ENCODE data around the gene METTL22.
A peak's percentile ranks its signal among the peaks of the same experiment; 100 is the strongest.

The METTL22 gene

GRCh38 chr16:8621222-8621571, 301 bp upstream of the METTL22 start:
- in situ Hi-C loops (cut with MboI; ENCODE audit: low sequenced_read_pairs, unreplicated experiment) = no loop called here
- TF ChIP-seq CTCF (IDR thresholded peaks at IDR 0.05; ENCODE audit: borderline replicate concordance, control extremely low read depth, extremely low read depth, insufficient read depth, missing control alignments) = no peak

GRCh38 chr16:8622315-8622656, 788 bp downstream of the METTL22 start:
- in situ Hi-C loops (cut with MboI; ENCODE audit: low sequenced_read_pairs, unreplicated experiment) = no loop called here
- TF ChIP-seq CTCF (IDR thresholded peaks at IDR 0.05; ENCODE audit: borderline replicate concordance, control extremely low read depth, extremely low read depth, insufficient read depth, missing control alignments) = no peak
- peak; percentile 45 for DNase-seq (ENCODE audit: low spot score)

More at GRCh38 chr16:8621222-8621571, 301 bp upstream of the METTL22 start:
- DNase-seq (ENCODE audit: low spot score) = no peak

- in situ Hi-C loops (cut with MboI; ENCODE audit: low sequenced_read_pairs, unreplicated experiment) = no loop called here
- DNase-seq (ENCODE audit: low spot score) = no peak
- no peak for TF ChIP-seq CTCF (IDR thresholded peaks at IDR 0.05; ENCODE audit: borderline replicate concordance, control extremely low read depth, extremely low read depth, insufficient read depth, missing control alignments)
Measured at GRCh38 chr16:8623634-8624033, 2.1 kb downstream of the METTL22 start.

- in situ Hi-C loops (cut with MboI; ENCODE audit: low sequenced_read_pairs, unreplicated experiment) = no loop called here
- no peak for DNase-seq (ENCODE audit: low spot score)
- no peak for TF ChIP-seq CTCF (IDR thresholded peaks at IDR 0.05; ENCODE audit: borderline replicate concordance, control extremely low read depth, extremely low read depth, insufficient read depth, missing control alignments)
Measured at GRCh38 chr16:8625491-8626087, 4.1 kb downstream of the METTL22 start.

GRCh38 chr16:8626946-8627345, 5.4 kb downstream of the METTL22 start:
- in situ Hi-C loops (cut with MboI; ENCODE audit: low sequenced_read_pairs, unreplicated experiment) = no loop called here
- no peak for DNase-seq (ENCODE audit: low spot score)
- no peak for TF ChIP-seq CTCF (IDR thresholded peaks at IDR 0.05; ENCODE audit: borderline replicate concordance, control extremely low read depth, extremely low read depth, insufficient read depth, missing control alignments)

- TF ChIP-seq CTCF (IDR thresholded peaks at IDR 0.05; ENCODE audit: borderline replicate concordance, control extremely low read depth, extremely low read depth, insufficient read depth, missing control alignments) = no peak
- DNase-seq (ENCODE audit: low spot score) = no peak
- in situ Hi-C loops (cut with MboI; ENCODE audit: low sequenced_read_pairs, unreplicated experiment) = no loop called here
Measured at GRCh38 chr16:8627456-8627855, 6.0 kb downstream of the METTL22 start.

Data from GM13976 (cell line).